Lung (tissue), 12 donors: Measurements from ENCODE around the gene TRAM1L1. TPM values are rescaled to one million over a fixed set of nuclear protein-coding genes. Genes with fewer than 3 reads are reported as not detected.

Experiments used
- ATAC-seq: fragments of 200-7000 bp; cut with Tn5 transposase; one replicate; pipeline ENCODE4 v1.9.1; 2020; ENCODE audit warnings: moderate number of reproducible peaks; ENCODE audit not compliant: insufficient read depth, low FRiP score
- DNase-seq, 3 donors: peaks; one replicate each; pipeline ENCODE4 v3.0.0-alpha.2; 2013 to 2017
- H3K27ac ChIP-seq, 2 donors: one replicate each; pipeline ENCODE4 v1.5.1; 2013; ENCODE audit warnings: mild to moderate bottlenecking in 2 of 2, moderate library complexity in 2 of 2, control low read depth in 1 of 2, inconsistent platforms in 1 of 2, low read depth in 1 of 2, low read length in 1 of 2
- H3K27me3 ChIP-seq, 3 donors: one replicate each; pipeline ENCODE4 v1.5.1; 2013; ENCODE audit warnings: low read length in 2 of 3; ENCODE audit not compliant: control insufficient read depth in 3 of 3, insufficient read depth in 3 of 3
- H3K36me3 ChIP-seq, 4 donors: one replicate each; pipeline ENCODE4 v1.5.1; 2013; ENCODE audit warnings: low read length in 4 of 4, mild to moderate bottlenecking in 1 of 4, moderate library complexity in 1 of 4; ENCODE audit not compliant: control insufficient read depth in 4 of 4, insufficient read depth in 4 of 4
- H3K4me1 ChIP-seq, 5 donors: one replicate each; pipeline ENCODE4 v1.5.1; 2013; ENCODE audit warnings: low read length in 5 of 5, mild to moderate bottlenecking in 2 of 5, moderate library complexity in 1 of 5; ENCODE audit not compliant: control insufficient read depth in 5 of 5, insufficient read depth in 5 of 5
- H3K4me3 ChIP-seq: one replicate; pipeline ENCODE4 v1.5.1; 2013; ENCODE audit warnings: mild to moderate bottlenecking, control low read depth, moderate library complexity
- H3K9ac ChIP-seq, 2 donors: one replicate each; pipeline ENCODE4 v1.5.1; 2013; ENCODE audit warnings: low read length in 2 of 2, control low read depth in 1 of 2; ENCODE audit not compliant: insufficient read depth in 1 of 2
- H3K9me3 ChIP-seq, 4 donors: one replicate each; pipeline ENCODE4 v1.5.1; 2013; ENCODE audit warnings: low read length in 3 of 4, mild to moderate bottlenecking in 1 of 4, moderate library complexity in 1 of 4; ENCODE audit not compliant: control insufficient read depth in 4 of 4, insufficient read depth in 3 of 4
- WGBS, 2 donors: extraction: QIAGEN DNeasy Blood & Tissue Kit; methylation state at CpG; one replicate each; pipeline ENCODE4 v1.1.7; 2013; 5-methylcytosine and 5-hydroxymethylcytosine counted together
- polyA plus RNA-seq, 2 donors: library from polyadenylated mRNA; stranded (reverse); fragments of 200-250 nt; gene quantifications; one replicate each; pipeline ENCODE4 v1.2.1, GENCODE V29; 2013
- total RNA-seq, 2 donors: library from RNA; depleted of rRNA in 1 of 2; stranded (reverse); fragments of >200 nt in 1 of 2; gene quantifications; one replicate each; pipeline ENCODE4 v1.2.1, GENCODE V29; 2014 to 2021
- TF ChIP-seq, protein P1 (sequence below): IDR thresholded peaks from 2 replicates; pipeline ENCODE4 v1.5.1; 2012; ENCODE audit warnings: mild to moderate bottlenecking; ENCODE audit errors: control extremely low read depth, extremely low read depth
- donor health status: control.
- donor health status: control.
- donor health status: Bipolar disorder and iron deficiency.
- donor health status: healthy.
- donor health status: DM: yes; HTN: yes; CAD: no.

The TRAM1L1 gene
- total and polyA plus RNA-seq, 4 donors: 0.79 to 4.8 (median 1.4) TPM

DNA sequence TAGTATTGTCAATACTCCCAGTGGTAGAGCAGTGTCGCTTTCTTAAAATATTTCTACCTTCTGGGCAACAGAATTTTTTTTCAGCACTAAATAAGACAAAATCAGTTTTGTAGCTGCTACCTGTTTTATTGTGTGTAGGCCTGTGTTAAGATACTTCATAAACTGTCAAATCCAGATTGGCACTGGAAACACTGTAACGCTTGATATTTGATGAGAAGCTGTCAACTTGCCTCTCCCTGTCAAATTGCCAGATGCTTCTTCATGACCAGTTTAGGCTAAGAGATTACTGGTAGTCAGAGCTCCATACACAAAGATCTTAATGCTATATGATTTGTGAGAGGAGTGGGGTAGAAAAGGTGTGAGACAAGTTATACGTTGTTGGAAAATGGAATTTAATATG, 17.3 kb downstream of the TRAM1L1 start:
- WGBS, 2 donors: 90 to 93% methylated on average over 3 of the region's 3 CpGs

DNA sequence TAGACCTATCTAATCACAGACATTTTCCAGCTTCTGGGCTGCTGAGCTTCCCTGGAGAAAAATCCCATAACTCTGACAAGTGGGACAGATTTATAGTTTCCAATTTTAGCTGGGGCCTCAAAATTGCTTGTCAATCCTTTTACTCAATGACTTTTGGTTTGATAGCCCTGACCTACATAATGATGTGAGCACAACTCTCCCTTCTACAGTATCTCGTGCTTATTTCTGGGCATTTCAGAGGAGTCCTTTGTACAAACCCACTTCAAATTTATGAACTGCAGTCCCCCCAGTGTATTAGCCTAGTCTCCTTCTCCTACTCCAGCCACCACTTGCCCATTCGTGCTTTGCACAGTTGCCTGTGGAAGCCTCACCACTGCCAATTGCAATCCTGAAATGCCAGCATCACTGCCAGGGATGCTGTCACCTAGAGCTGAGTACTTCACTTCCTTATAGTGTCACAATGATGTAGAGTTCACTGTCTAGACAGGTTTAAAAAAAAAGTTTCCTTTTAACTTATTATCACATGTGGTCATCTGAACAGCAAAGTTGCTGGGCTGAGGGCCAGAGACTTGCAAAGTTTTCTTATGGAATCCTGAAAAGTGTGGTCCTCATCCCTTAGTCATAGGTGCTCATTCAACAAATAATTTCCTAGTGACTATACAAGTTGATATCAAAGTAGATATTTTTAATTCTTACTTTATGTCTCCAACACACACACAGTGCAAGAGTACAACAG, 21.2 kb downstream of the TRAM1L1 start:
- Histone ChIP-seq H3K36me3 (no peaks in the 10 kb centered on the region), H3K4me3 (no peak overlapping the region), H3K27me3 (no peaks in the 10 kb centered on the region), H3K4me1 (no peaks in the 10 kb centered on the region), H3K9me3 (no peaks in the 10 kb centered on the region), H3K9ac (no peak overlapping the region), H3K27ac (no peak overlapping the region)
- ATAC-seq: no peak
- DNase-seq: no peak
- WGBS, 2 donors: 66 to 76% methylated on average over 2 of the region's 2 CpGs
- TF ChIP-seq, protein P1, sequence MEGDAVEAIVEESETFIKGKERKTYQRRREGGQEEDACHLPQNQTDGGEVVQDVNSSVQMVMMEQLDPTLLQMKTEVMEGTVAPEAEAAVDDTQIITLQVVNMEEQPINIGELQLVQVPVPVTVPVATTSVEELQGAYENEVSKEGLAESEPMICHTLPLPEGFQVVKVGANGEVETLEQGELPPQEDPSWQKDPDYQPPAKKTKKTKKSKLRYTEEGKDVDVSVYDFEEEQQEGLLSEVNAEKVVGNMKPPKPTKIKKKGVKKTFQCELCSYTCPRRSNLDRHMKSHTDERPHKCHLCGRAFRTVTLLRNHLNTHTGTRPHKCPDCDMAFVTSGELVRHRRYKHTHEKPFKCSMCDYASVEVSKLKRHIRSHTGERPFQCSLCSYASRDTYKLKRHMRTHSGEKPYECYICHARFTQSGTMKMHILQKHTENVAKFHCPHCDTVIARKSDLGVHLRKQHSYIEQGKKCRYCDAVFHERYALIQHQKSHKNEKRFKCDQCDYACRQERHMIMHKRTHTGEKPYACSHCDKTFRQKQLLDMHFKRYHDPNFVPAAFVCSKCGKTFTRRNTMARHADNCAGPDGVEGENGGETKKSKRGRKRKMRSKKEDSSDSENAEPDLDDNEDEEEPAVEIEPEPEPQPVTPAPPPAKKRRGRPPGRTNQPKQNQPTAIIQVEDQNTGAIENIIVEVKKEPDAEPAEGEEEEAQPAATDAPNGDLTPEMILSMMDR: no peak

More for the DNA sequence above, 17.3 kb downstream of the TRAM1L1 start:
- TF ChIP-seq, protein P1: no peak
- H3K27me3 ChIP-seq: no peaks in the 10 kb centered on the region
- H3K4me1 ChIP-seq: no peaks in the 10 kb centered on the region
- no peak overlapping the region for H3K27ac ChIP-seq
- H3K4me3 ChIP-seq: no peak overlapping the region
- H3K9ac ChIP-seq: no peak overlapping the region
- ATAC-seq (no peak), DNase-seq (no peak)
- H3K36me3 ChIP-seq: no peaks in the 10 kb centered on the region
- H3K9me3 ChIP-seq: no peaks in the 10 kb centered on the region

DNA sequence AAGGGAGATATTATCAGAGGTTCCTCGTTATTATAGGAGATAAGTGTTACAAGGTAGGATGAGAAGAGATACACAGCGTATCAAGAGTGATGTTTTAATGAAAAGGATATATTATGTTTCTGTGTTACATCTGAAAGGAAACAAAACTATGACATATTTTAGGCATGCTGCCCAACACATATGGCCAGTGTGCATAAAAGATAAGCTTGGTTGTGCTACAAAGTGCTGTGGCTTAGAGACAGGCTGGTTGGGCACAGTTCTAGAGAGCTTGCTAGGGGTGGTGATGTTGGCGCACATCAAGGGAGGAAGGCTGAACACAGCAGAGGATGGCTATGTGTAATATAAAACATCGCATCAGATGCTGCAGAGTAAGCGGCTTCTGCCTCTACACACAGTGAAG, 42.4 kb downstream of the TRAM1L1 start:
- DNase-seq (no peak), ATAC-seq (no peak)
- Histone ChIP-seq H3K4me3 (no peak overlapping the region), H3K27me3 (no peaks in the 10 kb centered on the region), H3K4me1 (no peaks in the 10 kb centered on the region), H3K9ac (no peak overlapping the region), H3K27ac (no peak overlapping the region), H3K9me3 (no peaks in the 10 kb centered on the region), H3K36me3 (no peaks in the 10 kb centered on the region)
- TF ChIP-seq, protein P1: no peak
- 90 to 93% methylated on average over 5 of the region's 5 CpGs for WGBS, 2 donors
